SK-MEL-5 (cell line): ENCODE measurements around the gene SLC9A7. TPM values are rescaled to one million over a fixed set of nuclear protein-coding genes. Genes with fewer than 3 reads are reported as not detected.

Source experiments
- DNase-seq: peaks from one replicate; pipeline ENCODE4 v3.0.0-alpha.2; 2016; ENCODE audit warnings: low read depth, low spot score
- in situ Hi-C: cut with HindIII; loops from 2 replicates; pipeline ENCODE4 v1.10.0; 2016; ENCODE audit warnings: low sequenced_read_pairs, high pct_unique_total_duplicates, low pct_unique_long_range_greater_than_20kb
- total RNA-seq: library from RNA; depleted of rRNA; stranded (reverse); fragments of >200 nt; shearing (Covaris generic); gene quantifications from 2 replicates; pipeline ENCODE4 v1.2.3, GENCODE V29; 2014

Gene SLC9A7
- total RNA-seq, 1 experiment from 2014 or later = 3.4 TPM

DNA sequence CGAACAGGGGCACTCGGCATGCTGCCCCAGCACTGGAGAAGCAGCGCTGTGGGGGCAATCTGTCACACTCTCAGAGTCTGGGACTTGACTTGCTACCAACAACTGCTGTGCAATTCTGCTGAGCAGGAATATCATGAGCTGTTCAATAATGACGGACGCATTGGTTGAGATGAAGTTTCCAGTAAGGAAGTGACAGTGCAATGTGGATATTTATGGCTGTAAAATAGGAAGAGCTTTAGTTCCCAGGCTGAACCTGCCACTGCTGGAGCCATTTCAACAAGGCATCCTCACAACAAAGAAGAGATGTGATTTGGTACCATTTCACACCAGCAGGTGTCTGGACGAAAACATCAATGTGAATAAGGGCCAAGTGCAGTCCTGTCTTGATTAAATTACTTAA, 161.1 kb downstream of the SLC9A7 start:
- no peak for DNase-seq
- in situ Hi-C loops = no loop called here

DNA sequence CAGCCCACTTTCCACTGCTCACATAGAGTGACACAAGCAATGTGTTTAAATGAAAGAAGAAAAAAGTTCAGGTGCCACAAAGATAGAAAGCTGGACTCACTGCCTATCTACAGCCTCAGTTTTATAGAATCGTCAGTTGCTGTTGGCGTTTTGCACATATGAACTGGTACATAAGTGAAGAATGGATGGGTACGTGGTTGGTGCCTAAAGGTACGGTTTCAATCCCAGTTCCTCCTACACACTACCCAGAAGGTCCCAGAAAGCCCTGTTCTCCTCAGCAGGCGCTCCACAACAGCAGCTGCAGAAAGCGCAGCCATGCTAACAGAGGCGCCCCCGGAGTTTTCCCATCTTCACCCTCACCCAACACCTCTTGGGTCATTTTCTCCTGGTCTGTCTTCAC, 161.7 kb downstream of the SLC9A7 start:
- in situ Hi-C loops = no loop called here
- no peak for DNase-seq

DNA sequence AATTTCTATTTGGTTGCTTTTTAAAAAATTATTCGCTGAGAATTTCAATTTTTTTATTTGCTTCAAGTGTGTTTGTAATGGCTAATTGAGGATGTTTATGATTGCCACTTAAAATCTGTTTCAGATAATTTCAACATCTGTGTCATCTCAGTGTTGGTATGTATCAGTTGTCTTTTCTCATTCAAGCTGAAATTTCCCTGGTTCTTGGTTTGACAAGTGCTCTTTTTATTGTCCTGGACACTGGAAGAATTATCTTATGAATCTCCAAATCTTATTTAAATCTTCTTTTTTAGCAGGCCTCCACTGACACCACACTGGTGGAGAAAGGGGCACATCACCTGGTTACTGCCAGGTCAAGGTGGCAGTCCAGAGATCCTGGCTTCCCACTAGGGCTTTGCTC, 163.8 kb downstream of the SLC9A7 start:
- no peak for DNase-seq
- in situ Hi-C loops = no loop called here

DNA sequence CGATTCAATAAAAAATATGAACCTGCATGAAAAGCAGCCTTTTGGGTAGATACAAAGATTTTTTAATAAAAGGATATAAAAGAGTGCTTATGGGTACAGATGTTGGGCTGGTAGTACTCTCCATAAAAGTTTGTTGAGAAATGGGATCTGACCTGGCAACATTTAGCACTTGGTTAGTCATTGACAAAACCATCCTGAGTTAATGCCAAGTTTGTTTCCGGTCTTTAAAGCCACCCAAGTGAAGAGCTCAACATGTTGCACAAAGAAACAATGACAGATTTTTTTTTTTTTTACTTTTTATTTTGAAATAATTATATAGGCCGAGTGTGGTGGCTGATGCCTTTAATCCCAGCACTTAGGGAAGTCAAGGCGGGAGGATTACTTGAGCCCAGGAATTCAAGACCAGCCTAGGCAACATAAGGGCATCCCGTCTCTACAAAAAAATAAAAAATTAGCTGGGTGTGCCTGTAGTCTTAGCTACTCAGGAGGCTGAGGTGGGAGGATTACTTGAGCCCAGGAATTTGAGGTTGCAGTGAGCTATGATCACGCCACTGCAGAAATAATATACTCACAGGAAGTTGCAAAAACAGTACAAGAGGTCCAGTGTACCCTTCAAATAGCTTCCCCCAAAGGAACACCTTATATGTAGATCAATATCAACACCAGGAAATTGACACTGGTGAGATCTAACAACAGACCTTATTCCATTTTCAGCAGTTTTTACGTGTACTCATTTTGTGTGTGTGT, 168.8 kb downstream of the SLC9A7 start:
- in situ Hi-C loops = no loop called here

DNA sequence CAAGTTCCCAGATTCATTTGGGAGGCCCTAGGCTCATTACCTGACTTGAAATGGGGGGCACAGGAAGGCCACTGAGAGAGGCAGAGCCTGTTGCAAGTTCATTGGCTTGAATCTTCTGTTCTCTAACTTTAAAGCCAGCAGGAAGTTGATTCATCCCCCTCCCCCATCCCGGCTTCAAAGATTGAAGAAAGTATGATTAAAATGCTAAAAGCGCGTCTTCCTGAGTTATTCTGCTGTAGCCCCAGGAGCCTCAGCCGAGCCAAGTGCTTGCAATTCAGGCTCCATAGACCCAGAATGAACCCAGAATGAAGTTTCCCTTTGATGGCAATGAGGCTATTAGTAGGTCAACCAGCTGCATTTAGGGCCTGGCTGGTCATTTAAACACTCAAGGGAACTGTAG, 170.7 kb downstream of the SLC9A7 start:
- in situ Hi-C loops = no loop called here

More for the DNA sequence above, 168.8 kb downstream of the SLC9A7 start:
- DNase-seq = no peak

DNA sequence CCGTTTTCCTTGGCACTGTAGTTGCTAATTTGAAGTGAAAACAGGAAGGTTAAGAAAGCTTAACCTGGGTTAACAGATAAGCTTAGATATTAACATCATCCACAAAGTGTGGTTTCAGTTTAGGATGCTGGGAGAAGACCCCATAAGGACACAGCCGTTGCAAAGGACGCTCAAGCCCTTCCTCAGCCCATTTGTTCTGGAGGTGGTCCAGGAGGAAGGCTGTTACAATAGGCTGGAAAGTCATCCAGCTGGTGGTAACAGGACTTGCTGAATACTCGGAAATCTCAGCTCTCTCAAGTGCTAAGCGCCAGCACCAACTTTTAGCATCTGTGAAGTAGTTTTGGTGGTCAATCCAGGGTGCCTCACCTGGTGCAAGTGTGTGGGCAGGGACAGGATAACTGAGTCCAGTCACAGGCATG, 171.2 kb downstream of the SLC9A7 start:
- no peak for DNase-seq
- in situ Hi-C loops = no loop called here

More for the DNA sequence above, 170.7 kb downstream of the SLC9A7 start:
- no peak for DNase-seq

DNA sequence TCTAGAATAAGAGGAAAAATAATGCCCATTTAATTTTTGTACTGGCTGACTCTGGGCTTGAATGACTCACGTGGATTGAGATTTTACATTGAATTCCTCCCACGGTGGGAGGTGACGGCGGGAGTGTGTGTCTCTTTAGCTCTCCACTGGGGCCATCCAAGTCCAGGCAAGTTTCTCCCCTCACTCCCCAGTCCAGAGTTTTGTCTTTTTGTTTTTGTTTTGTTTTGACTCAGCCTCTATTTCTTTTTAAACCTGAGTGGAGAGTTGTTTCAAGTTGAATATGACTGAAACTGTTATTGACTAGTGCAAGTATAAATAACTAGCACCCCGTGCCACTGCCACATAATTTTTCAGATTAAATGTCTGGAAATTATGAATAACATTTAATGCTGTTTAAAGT, 171.8 kb downstream of the SLC9A7 start:
- in situ Hi-C loops = no loop called here
- no peak for DNase-seq

DNA sequence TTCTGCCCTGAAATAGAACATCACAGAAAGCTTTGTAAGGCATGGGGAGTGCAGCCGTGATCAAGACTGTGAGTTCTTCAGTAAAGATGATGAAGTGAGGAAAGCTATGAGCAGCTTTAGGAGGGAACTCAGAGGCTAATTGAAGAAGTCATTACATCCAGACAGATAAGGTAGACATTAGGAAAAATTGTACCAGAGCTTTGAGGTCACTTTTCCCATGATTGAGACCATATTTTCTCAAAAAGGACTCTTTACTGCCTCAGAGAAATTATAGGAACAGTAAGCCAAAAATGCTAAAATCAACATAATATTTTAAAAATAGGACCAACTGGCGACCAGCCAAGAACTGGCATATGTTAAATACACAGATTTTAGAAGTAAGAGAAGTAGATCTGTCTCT, 174.2 kb downstream of the SLC9A7 start:
- in situ Hi-C loops = no loop called here

DNA sequence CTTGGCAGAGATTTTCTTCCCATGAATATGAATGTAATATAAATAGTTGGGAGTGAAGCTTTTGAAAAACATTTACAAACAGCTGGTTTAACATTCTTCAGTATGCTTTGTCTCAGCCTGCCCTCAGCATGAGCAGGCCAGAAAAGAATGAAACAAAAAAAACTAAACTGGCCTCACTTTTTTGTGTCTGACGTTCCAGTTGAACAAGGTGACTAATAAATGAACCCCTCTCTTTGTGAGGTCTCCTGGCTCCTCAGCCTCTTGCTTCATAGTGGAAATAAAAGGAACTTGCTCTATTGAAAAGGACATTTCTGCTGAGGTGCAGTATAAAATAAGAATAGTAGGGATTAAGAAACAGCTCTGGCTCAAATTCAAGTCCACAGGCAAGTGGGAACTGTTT, 176.0 kb downstream of the SLC9A7 start:
- DNase-seq = no peak

More for the DNA sequence above, 174.2 kb downstream of the SLC9A7 start:
- no peak for DNase-seq

DNA sequence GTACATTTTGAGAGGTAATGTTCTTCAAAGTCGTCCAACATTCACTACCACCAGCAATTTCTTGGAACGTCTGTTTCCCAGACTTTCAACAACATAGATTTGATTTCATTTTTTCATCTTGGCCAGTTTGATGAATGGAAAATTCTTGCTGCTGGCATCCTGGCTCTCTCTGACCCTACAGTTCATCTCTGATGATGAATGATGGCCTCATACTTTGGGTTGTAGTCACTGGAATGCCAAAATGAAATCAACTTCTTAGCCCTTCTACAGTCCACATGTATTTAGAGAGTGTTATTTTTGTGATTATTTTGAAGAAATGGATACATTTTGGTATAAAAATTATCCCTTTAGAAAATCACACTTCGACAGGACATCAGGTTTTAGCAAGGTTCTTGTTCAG, 176.6 kb downstream of the SLC9A7 start:
- in situ Hi-C loops = no loop called here
- DNase-seq = no peak

More for the DNA sequence above, 176.0 kb downstream of the SLC9A7 start:
- in situ Hi-C loops = no loop called here

DNA sequence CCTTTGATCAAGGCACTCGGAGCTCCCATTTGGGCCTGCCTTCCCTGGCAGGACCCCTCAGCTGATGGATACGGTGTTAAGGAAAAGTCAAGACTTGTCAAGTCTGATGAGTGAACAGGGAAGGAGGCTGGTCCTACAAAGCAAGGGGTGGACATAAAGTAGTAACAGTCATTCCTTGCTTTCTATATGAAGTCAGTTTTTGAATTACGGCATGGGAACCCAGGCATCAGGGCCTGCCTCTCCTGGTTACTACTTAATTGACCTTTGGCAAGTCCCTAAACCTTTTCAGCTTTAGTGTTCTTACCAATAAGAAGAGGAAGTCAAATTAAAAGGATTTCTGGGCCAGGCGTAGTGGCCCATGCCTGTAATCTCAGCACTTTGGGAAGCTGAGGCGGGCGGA, 178.3 kb downstream of the SLC9A7 start:
- no peak for DNase-seq
- in situ Hi-C loops = no loop called here

DNA sequence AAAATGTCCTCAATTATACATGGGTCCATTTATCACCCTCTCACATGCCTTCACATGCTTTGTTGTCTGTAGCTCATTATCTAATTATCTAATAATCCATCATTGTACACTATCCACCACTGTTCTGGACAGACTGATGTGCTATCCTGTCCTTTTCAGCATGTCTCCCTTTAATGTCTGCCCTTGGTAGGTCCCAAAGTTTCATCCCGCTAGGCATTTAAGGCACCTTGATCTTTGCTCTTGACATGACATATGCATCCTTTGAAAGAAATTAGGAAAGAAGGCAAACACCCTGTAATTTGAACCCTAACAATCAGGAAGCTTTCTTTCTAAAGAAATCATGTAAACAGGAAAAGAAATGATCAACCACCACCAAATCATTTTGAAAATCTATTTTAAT, 179.7 kb downstream of the SLC9A7 start:
- in situ Hi-C loops = no loop called here
- DNase-seq = no peak

DNA sequence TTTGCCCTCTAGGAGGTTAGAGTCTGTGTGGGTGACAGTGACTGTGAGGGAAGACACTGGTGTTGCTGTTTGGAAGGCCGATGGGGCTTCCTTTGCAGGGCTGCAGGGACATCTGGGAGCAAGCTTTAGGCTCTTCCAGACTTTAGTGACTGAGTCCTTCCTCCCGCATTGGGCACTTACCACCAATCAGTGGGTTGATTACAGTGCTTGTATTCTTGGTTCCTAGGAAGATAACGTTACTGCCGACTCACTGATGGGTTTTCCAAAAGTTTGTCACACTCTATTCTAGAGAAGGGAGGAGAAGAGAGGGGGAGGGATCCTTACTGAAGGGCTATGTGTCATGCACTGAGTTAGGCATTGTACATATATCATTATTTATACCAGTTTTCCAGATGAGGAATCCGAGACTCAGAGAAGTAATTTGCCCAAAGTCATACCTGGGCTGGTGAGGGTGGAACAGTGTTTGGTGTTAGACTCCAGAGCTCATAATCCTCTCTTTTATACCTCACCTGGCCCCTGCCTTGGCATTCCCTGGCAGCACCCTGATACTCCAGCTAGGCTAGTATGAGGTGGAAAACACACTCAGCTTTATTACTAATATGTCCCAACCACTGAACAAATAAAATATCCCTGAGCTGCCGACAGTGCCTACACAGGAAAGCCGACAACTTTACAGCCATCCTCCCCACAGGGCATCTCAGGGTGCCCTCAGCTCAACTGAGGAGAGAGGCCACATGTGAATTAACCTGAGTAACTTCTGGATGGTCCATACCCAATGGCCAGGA, 181.5 kb downstream of the SLC9A7 start:
- no peak for DNase-seq
- in situ Hi-C loops = no loop called here

DNA sequence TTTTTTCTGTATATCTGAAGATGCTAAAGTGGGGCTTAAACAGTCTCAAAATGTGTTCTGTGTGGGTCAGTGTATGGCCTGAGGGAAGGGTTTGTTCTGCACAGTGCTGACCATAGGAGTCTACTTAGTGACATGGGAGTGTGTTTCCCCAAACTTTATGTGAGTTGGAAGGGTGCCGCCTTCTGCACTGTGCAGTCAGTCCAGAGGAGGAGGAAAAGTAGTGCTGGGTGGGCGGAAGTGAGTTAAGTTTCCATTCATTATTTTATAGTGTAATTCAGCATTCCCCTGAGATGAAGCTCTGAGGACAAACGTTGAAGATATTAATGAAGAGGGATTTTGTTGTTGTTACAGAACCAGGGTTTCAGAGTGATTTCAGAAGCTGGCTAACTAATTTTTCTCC, 182.5 kb downstream of the SLC9A7 start:
- in situ Hi-C loops = no loop called here
- DNase-seq = no peak

DNA sequence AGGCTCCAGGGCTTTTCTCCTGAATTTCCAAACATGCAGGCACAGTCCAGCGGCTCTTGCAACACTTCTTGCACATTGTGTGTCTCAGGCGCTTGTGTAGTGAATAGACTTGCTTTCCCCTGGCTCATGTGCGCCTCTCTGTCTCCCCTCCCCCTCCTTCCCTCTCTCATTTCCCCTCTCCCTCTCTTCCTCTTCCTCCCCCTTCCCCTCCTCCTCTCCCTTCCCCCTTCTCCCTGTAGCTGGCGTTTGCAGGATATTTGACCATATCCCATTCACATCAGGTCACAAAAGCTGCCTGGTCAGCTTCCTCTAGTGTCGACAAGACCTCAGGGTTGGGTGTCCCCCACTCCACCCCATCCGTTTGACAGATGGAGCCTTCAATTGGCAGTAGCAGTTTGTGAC, 182.9 kb downstream of the SLC9A7 start:
- no peak for DNase-seq
- in situ Hi-C loops = no loop called here

DNA sequence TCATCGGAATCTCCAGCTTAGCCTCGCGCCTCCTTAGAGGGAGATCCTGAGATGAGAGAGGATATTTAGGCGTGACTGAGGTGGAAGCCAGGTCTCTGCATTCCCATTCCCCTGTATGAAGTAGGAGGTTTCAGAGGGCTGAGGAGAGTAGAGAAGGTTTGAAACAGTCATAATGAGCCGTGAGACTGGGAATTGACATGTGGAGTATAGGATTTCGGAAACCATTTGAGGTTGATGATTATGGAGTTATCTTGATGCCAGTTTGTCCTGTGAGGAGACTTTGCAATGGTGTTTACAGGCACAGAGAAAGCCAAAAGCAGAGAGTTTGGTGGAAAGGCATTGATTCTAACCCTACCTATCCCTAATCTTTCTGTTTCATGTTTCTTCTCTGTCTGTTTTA, 183.3 kb downstream of the SLC9A7 start:
- in situ Hi-C loops = no loop called here
- DNase-seq = no peak

DNA sequence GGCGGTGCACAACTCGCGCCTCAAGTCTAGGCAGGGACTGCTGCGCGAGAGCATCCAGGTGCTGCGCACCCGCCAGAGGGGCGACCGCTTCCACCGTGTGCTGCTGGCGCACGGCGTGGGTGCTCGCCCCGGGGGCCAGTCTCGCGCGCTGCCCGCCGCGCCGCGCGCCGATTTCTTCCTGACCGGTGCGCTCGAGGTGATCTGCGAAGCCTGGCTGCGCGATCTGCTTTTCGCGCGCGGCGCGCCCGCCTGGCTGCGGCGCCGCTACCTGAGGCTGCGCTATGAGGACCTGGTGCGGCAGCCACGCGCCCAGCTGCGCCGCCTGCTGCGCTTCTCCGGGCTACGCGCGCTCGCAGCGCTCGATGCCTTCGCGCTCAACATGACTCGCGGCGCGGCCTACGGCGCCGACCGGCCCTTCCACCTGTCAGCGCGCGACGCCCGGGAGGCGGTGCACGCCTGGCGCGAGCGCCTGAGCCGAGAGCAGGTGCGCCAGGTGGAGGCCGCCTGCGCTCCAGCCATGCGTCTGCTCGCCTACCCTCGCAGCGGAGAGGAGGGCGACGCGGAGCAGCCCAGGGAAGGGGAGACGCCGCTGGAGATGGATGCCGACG, 184.0 kb downstream of the SLC9A7 start:
- in situ Hi-C loops = no loop called here
- DNase-seq = no peak

DNA sequence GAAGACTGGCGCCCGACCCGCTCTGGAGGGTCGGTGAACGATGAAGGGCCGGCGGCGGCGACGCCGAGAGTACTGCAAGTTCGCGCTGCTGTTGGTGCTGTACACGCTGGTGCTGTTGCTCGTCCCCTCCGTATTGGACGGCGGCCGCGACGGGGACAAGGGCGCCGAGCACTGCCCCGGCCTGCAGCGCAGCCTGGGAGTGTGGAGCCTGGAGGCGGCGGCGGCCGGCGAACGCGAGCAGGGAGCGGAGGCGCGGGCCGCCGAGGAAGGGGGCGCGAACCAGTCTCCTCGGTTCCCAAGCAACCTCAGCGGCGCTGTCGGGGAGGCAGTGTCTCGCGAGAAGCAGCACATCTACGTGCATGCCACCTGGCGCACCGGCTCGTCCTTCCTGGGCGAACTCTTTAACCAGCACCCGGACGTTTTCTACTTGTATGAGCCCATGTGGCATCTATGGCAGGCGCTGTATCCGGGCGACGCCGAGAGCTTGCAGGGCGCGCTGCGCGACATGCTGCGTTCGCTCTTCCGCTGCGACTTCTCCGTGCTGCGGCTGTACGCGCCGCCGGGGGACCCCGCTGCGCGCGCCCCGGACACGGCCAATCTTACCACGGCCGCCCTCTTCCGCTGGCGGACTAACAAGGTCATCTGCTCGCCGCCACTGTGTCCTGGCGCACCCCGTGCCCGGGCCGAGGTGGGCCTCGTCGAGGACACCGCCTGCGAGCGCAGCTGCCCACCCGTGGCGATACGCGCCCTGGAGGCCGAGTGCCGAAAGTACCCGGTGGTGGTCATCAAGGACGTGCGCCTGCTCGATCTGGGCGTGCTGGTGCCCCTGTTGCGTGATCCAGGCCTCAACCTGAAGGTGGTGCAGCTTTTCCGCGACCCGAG, 184.8 kb downstream of the SLC9A7 start:
- peak; percentile 8 for DNase-seq
- in situ Hi-C loops = no loop called here
